ENCODE measurements around the gene TAS2R40. TPM values are rescaled to one million over a fixed set of nuclear protein-coding genes. Genes with fewer than 3 reads are reported as not detected.

TAS2R40 gene
- total RNA-seq, 1 experiment from 2014 or later, result not detected

DNA sequence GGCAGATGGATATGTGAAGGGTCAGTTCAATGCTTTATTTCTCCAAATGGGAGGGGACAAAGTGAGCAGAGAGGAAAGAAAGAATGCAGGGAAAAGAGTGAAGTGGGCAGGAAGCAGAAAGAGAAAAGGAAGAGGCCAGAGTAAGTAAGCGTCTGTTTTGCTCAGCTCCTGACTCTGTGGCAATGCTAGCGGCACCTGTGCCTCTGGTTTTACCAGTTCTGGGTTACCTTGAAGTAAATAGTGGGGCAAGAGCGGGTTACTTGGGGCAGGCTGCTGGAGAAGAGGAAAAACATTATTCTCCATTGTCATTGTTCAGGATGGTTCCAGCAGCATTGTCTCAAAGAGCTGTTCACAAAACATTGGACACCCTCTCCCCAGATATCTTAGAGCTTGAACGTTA, 1.9 kb downstream of the TAS2R40 start:
- intact Hi-C loops (cut with micrococcal nuclease), result no loop called here
- Histone ChIP-seq H3K4me3 (replicated peaks in 1 of 2; ENCODE audit: low read depth in 1 of 2, low read length in 2 of 2) (no peak overlapping the region), H3K79me2 (ENCODE audit: insufficient read depth, low read length) (no peaks in the 10 kb centered on the region), H2AFZ (ENCODE audit: low read depth, low read length, poor library complexity, severe bottlenecking) (no peak overlapping the region), H3K9me2 (ENCODE audit: insufficient read depth) (no peaks in the 10 kb centered on the region), H3K27me3 (ENCODE audit: insufficient read depth, low read length) (peaks cover 5% of the 10 kb centered on the region; the same call in 1 of the 2 replicates), H3K4me1 (ENCODE audit: control insufficient read depth in 1 of 2, insufficient read depth in 2 of 2, low read length in 2 of 2) (no peaks in the 10 kb centered on the region), H3K36me3 (ENCODE audit: control insufficient read depth in 1 of 2, insufficient read depth in 2 of 2, low read length in 2 of 2) (no peaks in the 10 kb centered on the region), H3K4me2 (ENCODE audit: low read length) (no peak overlapping the region), H3K9ac (ENCODE audit: low read length) (no peak overlapping the region), H3K9me3 (ENCODE audit: control insufficient read depth in 1 of 2, insufficient read depth in 1 of 2, low read depth in 1 of 2, low read length in 2 of 2) (no peaks in the 10 kb centered on the region), H3K27ac (ENCODE audit: low read depth, low read length) (no peak overlapping the region), H4K20me1 (ENCODE audit: insufficient read depth) (no peaks in the 10 kb centered on the region)
- DNase-seq (ENCODE audit: low read depth, low spot score) (no peak), ATAC-seq (no peak)
- no TSS peak for BruUV-seq (replicated peaks)
- POLR2A ChIA-PET, result no interaction called here
- no peak for TF ChIP-seq ZFX (IDR thresholded peaks at IDR 0.05)
- no peak for TF ChIP-seq JUND (IDR thresholded peaks at IDR 0.05)
- no peak for TF ChIP-seq EZH2phosphoT487 (IDR thresholded peaks at IDR 0.05; ENCODE audit: borderline replicate concordance)
- no peak for TF ChIP-seq FOSL1 (IDR thresholded peaks at IDR 0.05; ENCODE audit: low read depth)
- TF ChIP-seq CEBPB (IDR thresholded peaks at IDR 0.05; ENCODE audit: low read depth), result no peak
- no peak for TF ChIP-seq ZNF274 (IDR thresholded peaks at IDR 0.05; ENCODE audit: low read depth, low read length)
- no peak for TF ChIP-seq ELF1 (IDR thresholded peaks at IDR 0.05; ENCODE audit: borderline replicate concordance, low read depth)
- no peak for TF ChIP-seq POLR2AphosphoS5 (IDR thresholded peaks at IDR 0.05; ENCODE audit: low read depth, low read length)
- TF ChIP-seq POLR2A (IDR thresholded peaks at IDR 0.05; ENCODE audit: borderline replicate concordance, extremely low read depth, insufficient read depth, insufficient read length), result no peak
- TF ChIP-seq, protein P1, sequence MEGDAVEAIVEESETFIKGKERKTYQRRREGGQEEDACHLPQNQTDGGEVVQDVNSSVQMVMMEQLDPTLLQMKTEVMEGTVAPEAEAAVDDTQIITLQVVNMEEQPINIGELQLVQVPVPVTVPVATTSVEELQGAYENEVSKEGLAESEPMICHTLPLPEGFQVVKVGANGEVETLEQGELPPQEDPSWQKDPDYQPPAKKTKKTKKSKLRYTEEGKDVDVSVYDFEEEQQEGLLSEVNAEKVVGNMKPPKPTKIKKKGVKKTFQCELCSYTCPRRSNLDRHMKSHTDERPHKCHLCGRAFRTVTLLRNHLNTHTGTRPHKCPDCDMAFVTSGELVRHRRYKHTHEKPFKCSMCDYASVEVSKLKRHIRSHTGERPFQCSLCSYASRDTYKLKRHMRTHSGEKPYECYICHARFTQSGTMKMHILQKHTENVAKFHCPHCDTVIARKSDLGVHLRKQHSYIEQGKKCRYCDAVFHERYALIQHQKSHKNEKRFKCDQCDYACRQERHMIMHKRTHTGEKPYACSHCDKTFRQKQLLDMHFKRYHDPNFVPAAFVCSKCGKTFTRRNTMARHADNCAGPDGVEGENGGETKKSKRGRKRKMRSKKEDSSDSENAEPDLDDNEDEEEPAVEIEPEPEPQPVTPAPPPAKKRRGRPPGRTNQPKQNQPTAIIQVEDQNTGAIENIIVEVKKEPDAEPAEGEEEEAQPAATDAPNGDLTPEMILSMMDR (IDR thresholded peaks at IDR 0.05 in 2 of 3, conservative IDR thresholded peaks at IDR 0.05 in 1 of 3; ENCODE audit: borderline replicate concordance in 1 of 3, insufficient read depth in 1 of 3, low read depth in 2 of 3, low read length in 2 of 3), result no peak
- CTCF ChIA-PET, result interaction anchor here (0.8 to 1.6 kb wide), 3 partner anchors 9 to 215 kb away, joined by 3 to 13 read pairs (median 4); no protein-coding TSS in a partner anchor
- RAD21 ChIA-PET (ENCODE audit: low non-redundant PET in 1 of 2, low total read pairs in 2 of 2, uncharacterized antibody in 2 of 2, unreplicated experiment in 2 of 2), result no interaction called here

All from HCT116 (cell line).